RWPE2 (cell line): ENCODE results near the gene SHC2.

Experiments
- ATAC-seq: fragments of 200-7000 bp; cut with Tn5 transposase; 3 replicates; pipeline ENCODE4 v1.9.1; 2021; ENCODE audit warnings: low read depth
- DNase-seq: peaks from one replicate; pipeline ENCODE4 v3.0.0-alpha.2; 2020; ENCODE audit warnings: low spot score
- H3K27ac ChIP-seq: fragments of 450-650 bp; 2 replicates; pipeline ENCODE4 v1.5.1; 2017; ENCODE audit warnings: mild to moderate bottlenecking; ENCODE audit not compliant: poor library complexity, severe bottlenecking
- H3K27me3 ChIP-seq: fragments of 250-450 bp; sonication (Bioruptor Pico); 2 replicates; pipeline ENCODE4 v1.5.1; 2021; ENCODE audit warnings: mild to moderate bottlenecking, moderate library complexity; ENCODE audit not compliant: insufficient read depth, poor library complexity, severe bottlenecking
- H3K36me3 ChIP-seq: fragments of 250-450 bp; sonication (Bioruptor Pico); 2 replicates; pipeline ENCODE4 v1.5.1; 2020; ENCODE audit warnings: low read depth, mild to moderate bottlenecking, moderate library complexity
- H3K4me1 ChIP-seq: fragments of 250-450 bp; sonication (Bioruptor Pico); 2 replicates; pipeline ENCODE4 v1.5.1; 2021; ENCODE audit warnings: mild to moderate bottlenecking, moderate library complexity; ENCODE audit not compliant: insufficient read depth, poor library complexity, severe bottlenecking
- H3K4me3 ChIP-seq: fragments of 250-450 bp; sonication (Bioruptor Pico); 2 replicates; pipeline ENCODE4 v1.5.1; 2021; ENCODE audit warnings: mild to moderate bottlenecking, moderate library complexity; ENCODE audit not compliant: severe bottlenecking
- H3K9me3 ChIP-seq: fragments of 250-450 bp; sonication (Bioruptor Pico); 2 replicates; pipeline ENCODE4 v1.5.1; 2021; ENCODE audit warnings: mild to moderate bottlenecking, moderate library complexity; ENCODE audit not compliant: severe bottlenecking
- CTCF ChIP-seq: fragments of 450-650 bp; IDR thresholded peaks from one replicate; pipeline ENCODE4 v1.5.1; 2017; ENCODE audit warnings: mild to moderate bottlenecking, moderate library complexity; ENCODE audit not compliant: poor library complexity, severe bottlenecking

Gene SHC2

GRCh38 chr19:391726-392374, 69.0 kb downstream of the SHC2 start:
- no peak for ATAC-seq

GRCh38 chr19:391207-391557, 69.7 kb downstream of the SHC2 start:
- Histone ChIP-seq H3K27me3 (no peaks in the 10 kb centered on the region), H3K4me1 (peaks cover 4% of the 10 kb centered on the region), H3K4me3 (no peak overlapping the region), H3K9me3 (no peaks in the 10 kb centered on the region), H3K27ac (no peak overlapping the region), H3K36me3 (no peaks in the 10 kb centered on the region)
- no peak for DNase-seq
- ATAC-seq: no peak
- no peak for TF ChIP-seq CTCF

More at GRCh38 chr19:391726-392374, 69.0 kb downstream of the SHC2 start:
- no peaks in the 10 kb centered on the region for H3K36me3 ChIP-seq
- H3K27ac ChIP-seq: no peak overlapping the region
- DNase-seq: no peak
- H3K4me1 ChIP-seq: peaks cover 4% of the 10 kb centered on the region
- H3K9me3 ChIP-seq: no peaks in the 10 kb centered on the region
- H3K4me3 ChIP-seq: no peak overlapping the region
- no peak for TF ChIP-seq CTCF
- H3K27me3 ChIP-seq: no peaks in the 10 kb centered on the region

- Histone ChIP-seq H3K4me1 (peaks cover 4% of the 10 kb centered on the region), H3K9me3 (no peaks in the 10 kb centered on the region), H3K36me3 (no peaks in the 10 kb centered on the region), H3K4me3 (no peak overlapping the region), H3K27me3 (no peaks in the 10 kb centered on the region), H3K27ac (no peak overlapping the region)
- no peak for ATAC-seq
- no peak for TF ChIP-seq CTCF
- peak; percentile 45 for DNase-seq
Observed at GRCh38 chr19:390386-391206, 70.2 kb downstream of the SHC2 start.

- H3K27me3 ChIP-seq: no peaks in the 10 kb centered on the region
- ATAC-seq (no peak), DNase-seq (no peak)
- H3K4me1 ChIP-seq: peaks cover 4% of the 10 kb centered on the region
- no peaks in the 10 kb centered on the region for H3K9me3 ChIP-seq
- no peak for TF ChIP-seq CTCF
- H3K4me3 ChIP-seq: no peak overlapping the region
- no peak overlapping the region for H3K27ac ChIP-seq
- H3K36me3 ChIP-seq: no peaks in the 10 kb centered on the region
Observed at GRCh38 chr19:389935-390289, 70.9 kb downstream of the SHC2 start.
